Measurements from ENCODE around the gene TSPAN10. TPM values are rescaled to one million over a fixed set of nuclear protein-coding genes. Genes with fewer than 3 reads are reported as not detected.
A peak's percentile ranks its signal among the peaks of the same experiment; 100 is the strongest.

The TSPAN10 gene
- total and polyA plus RNA-seq, 2 of the 13 experiments (the other 11 are each of a cell fraction or from before 2014, with no cell fraction given) = 0.54 to 0.75 TPM

DNA sequence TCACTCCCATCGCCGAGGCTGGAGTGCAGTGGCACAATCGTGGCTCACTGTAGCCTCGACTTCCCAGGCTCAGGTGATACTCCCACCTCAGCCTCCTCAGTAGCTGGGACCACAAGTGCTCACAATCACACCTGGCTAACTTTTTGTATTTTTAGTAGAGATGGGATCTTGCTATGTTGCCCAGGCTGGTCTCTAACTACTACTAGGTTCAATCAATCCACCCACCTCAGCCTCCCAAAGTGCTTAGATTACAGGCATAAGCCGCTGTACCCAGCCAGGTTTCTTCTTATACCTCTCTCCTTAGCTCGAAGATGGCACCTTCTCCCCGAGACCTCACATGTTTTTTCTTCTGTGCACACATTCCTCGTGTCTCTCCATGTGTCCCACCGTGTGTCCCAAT lies 3.0 kb downstream of the TSPAN10 start:
- FAIRE-seq (no peak), DNase-seq (ENCODE audit: low spot score) (no peak), ATAC-seq (no peak)
- Histone ChIP-seq H3K27me3 (ENCODE audit: control insufficient read depth in 1 of 2, insufficient read depth in 2 of 2, low read length in 2 of 2) (peaks cover 0 to 13% of the 10 kb centered on the region in 2 experiments; a peak in 1 of 5 replicates), H3K27ac (ENCODE audit: extremely low read length, insufficient read depth, low read length) (no peak overlapping the region), H3K9me3 (ENCODE audit: low read length) (no peaks in the 10 kb centered on the region), H3K36me3 (replicated peaks in 1 of 2; ENCODE audit: control insufficient read depth in 1 of 2, insufficient read depth in 2 of 2, low read length in 2 of 2) (no peaks in the 10 kb centered on the region), H3K4me3 (replicated peaks in 1 of 3; ENCODE audit: insufficient read depth in 1 of 3, low read depth in 2 of 3, low read length in 3 of 3) (no peak overlapping the region), H3K4me1 (ENCODE audit: insufficient read depth, low read length) (peaks cover 17% of the 10 kb centered on the region), H2AFZ (ENCODE audit: low read length) (no peak overlapping the region), H3K79me2 (ENCODE audit: insufficient read depth, low read length) (peaks cover 16% of the 10 kb centered on the region), H3K9ac (ENCODE audit: insufficient read depth, low read depth, low read length) (no peak overlapping the region), H3K4me2 (ENCODE audit: low read depth, low read length) (no peak overlapping the region), H4K20me1 (ENCODE audit: insufficient read depth, low read length) (peaks cover 15% of the 10 kb centered on the region)
- BruUV-seq (replicated peaks) = no TSS peak
- intact Hi-C loops (cut with micrococcal nuclease; ENCODE audit: unreplicated experiment) (no loop called here), in situ Hi-C loops (cut with HindIII; ENCODE audit: extremely low pct_ligation_motif_present, low pct_unique_long_range_greater_than_20kb) (no loop called here)
- WGBS (ENCODE audit: low lambda C conversion rate) = 77% methylated on average over 9 of the region's 9 CpGs
- CTCF ChIA-PET (ENCODE audit: low intra/inter-chr PET ratio, low total read pairs) = no interaction called here
- POLR2A ChIA-PET = no interaction called here
- TF ChIP-seq SNRNP70 (IDR thresholded peaks at IDR 0.05; ENCODE audit: low read depth, low read length) (no peak), ZNF121 (CRISPR knock-in tag; IDR thresholded peaks at IDR 0.05) (peak; percentile 54; the same call in 1 of the 2 replicates)
- TF ChIP-seq, protein P1, sequence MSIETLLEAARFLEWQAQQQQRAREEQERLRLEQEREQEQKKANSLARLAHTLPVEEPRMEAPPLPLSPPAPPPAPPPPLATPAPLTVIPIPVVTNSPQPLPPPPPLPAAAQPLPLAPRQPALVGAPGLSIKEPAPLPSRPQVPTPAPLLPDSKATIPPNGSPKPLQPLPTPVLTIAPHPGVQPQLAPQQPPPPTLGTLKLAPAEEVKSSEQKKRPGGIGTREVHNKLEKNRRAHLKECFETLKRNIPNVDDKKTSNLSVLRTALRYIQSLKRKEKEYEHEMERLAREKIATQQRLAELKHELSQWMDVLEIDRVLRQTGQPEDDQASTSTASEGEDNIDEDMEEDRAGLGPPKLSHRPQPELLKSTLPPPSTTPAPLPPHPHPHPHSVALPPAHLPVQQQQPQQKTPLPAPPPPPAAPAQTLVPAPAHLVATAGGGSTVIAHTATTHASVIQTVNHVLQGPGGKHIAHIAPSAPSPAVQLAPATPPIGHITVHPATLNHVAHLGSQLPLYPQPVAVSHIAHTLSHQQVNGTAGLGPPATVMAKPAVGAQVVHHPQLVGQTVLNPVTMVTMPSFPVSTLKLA (IDR thresholded peaks at IDR 0.05) = peak; percentile 66

DNA sequence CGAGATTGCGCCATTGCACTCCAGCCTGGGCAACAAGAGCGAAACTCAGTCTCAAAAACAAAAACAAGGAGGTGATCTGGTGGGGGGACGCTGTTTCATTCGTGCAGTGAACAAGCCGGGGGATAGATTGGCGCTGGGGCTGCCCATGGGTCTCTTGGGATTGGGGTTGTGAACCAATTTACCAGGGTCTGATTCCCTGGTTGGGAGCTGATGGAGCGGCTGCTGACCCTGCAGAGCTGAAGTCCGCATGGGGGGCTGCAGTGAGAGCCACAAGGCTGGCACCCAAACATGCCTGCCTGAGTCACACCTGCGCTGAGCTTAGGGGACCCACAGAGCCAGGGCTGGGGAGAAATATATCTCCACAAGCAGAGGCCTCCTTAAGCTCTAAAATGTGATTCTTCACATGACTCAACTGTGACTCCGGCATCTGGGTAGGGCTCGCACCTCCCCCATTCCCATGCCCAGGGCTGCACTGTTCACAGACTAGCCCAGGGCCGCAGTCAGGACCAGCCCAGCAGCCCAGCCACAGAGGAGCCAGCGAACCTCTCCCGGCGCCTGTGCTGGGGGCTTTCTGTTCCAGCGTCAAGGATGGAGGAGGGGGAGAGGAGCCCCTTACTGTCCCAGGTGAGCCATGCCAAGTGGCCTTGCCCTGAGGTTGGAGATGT lies 5.0 kb downstream of the TSPAN10 start:
- CTCF ChIA-PET (ENCODE audit: low intra/inter-chr PET ratio, low total read pairs) = no interaction called here
- no peak overlapping the region; a peak in 1 of 6 replicates for H3K4me3 ChIP-seq (replicated peaks in 1 of 3; ENCODE audit: insufficient read depth in 1 of 3, low read depth in 2 of 3, low read length in 3 of 3)
- ATAC-seq (no peak), DNase-seq (ENCODE audit: low spot score) (no peak), FAIRE-seq (no peak)
- peaks cover 6% of the 10 kb centered on the region for H3K4me1 ChIP-seq (ENCODE audit: insufficient read depth, low read length)
- no peak overlapping the region for H2AFZ ChIP-seq (ENCODE audit: low read length)
- H3K9ac ChIP-seq (ENCODE audit: insufficient read depth, low read depth, low read length) = no peak overlapping the region
- no peak overlapping the region for H3K27ac ChIP-seq (ENCODE audit: extremely low read length, insufficient read depth, low read length)
- intact Hi-C loops (cut with micrococcal nuclease; ENCODE audit: unreplicated experiment) (no loop called here), in situ Hi-C loops (cut with HindIII; ENCODE audit: extremely low pct_ligation_motif_present, low pct_unique_long_range_greater_than_20kb) (no loop called here)
- H3K9me3 ChIP-seq (ENCODE audit: low read length) = no peaks in the 10 kb centered on the region
- no peak for TF ChIP-seq TMF1 (CRISPR knock-in tag; IDR thresholded peaks at IDR 0.05; ENCODE audit: low read depth)
- no peak for TF ChIP-seq RBFOX2 (IDR thresholded peaks at IDR 0.05; ENCODE audit: low read depth, low read length)
- TF ChIP-seq ZNF446 (CRISPR knock-in tag; IDR thresholded peaks at IDR 0.05) = no peak
- no peak for TF ChIP-seq ZNF841 (CRISPR knock-in tag; IDR thresholded peaks at IDR 0.05; ENCODE audit: borderline replicate concordance)
- TF ChIP-seq ZNF652 (CRISPR knock-in tag; IDR thresholded peaks at IDR 0.05; ENCODE audit: borderline replicate concordance, low read depth) = no peak
- TF ChIP-seq, protein P2, sequence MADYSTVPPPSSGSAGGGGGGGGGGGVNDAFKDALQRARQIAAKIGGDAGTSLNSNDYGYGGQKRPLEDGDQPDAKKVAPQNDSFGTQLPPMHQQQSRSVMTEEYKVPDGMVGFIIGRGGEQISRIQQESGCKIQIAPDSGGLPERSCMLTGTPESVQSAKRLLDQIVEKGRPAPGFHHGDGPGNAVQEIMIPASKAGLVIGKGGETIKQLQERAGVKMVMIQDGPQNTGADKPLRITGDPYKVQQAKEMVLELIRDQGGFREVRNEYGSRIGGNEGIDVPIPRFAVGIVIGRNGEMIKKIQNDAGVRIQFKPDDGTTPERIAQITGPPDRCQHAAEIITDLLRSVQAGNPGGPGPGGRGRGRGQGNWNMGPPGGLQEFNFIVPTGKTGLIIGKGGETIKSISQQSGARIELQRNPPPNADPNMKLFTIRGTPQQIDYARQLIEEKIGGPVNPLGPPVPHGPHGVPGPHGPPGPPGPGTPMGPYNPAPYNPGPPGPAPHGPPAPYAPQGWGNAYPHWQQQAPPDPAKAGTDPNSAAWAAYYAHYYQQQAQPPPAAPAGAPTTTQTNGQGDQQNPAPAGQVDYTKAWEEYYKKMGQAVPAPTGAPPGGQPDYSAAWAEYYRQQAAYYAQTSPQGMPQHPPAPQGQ (CRISPR knock-in tag; IDR thresholded peaks at IDR 0.05; ENCODE audit: borderline replicate concordance) = no peak
- no peak for TF ChIP-seq RFXAP (CRISPR knock-in tag; IDR thresholded peaks at IDR 0.05; ENCODE audit: borderline replicate concordance)
- TF ChIP-seq JUNB (CRISPR knock-in tag; IDR thresholded peaks at IDR 0.05; ENCODE audit: borderline replicate concordance) = no peak
- TF ChIP-seq, protein P3, sequence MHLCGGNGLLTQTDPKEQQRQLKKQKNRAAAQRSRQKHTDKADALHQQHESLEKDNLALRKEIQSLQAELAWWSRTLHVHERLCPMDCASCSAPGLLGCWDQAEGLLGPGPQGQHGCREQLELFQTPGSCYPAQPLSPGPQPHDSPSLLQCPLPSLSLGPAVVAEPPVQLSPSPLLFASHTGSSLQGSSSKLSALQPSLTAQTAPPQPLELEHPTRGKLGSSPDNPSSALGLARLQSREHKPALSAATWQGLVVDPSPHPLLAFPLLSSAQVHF (CRISPR knock-in tag; IDR thresholded peaks at IDR 0.05) = no peak
- BruUV-seq (replicated peaks) = no TSS peak
- H3K4me2 ChIP-seq (ENCODE audit: low read depth, low read length) = no peak overlapping the region
- 0 out of 5 replicates have a peak, but pooled peaks cover 0 to 13% of the 10 kb centered on the region in 2 experiments for H3K27me3 ChIP-seq (ENCODE audit: control insufficient read depth in 1 of 2, insufficient read depth in 2 of 2, low read length in 2 of 2)
- POLR2A ChIA-PET = no interaction called here
- 73% methylated on average over 17 of the region's 17 CpGs for WGBS (ENCODE audit: low lambda C conversion rate)
- no peaks in the 10 kb centered on the region for H3K79me2 ChIP-seq (ENCODE audit: insufficient read depth, low read length)
- no peaks in the 10 kb centered on the region for H4K20me1 ChIP-seq (ENCODE audit: insufficient read depth, low read length)
- H3K36me3 ChIP-seq (replicated peaks in 1 of 2; ENCODE audit: control insufficient read depth in 1 of 2, insufficient read depth in 2 of 2, low read length in 2 of 2) = no peaks in the 10 kb centered on the region

Measured in HepG2 (cell line).